NOMO-1 treated with dmso at 0.1 percent for 144 hours (cell line): ENCODE measurements around the gene BMP7.

Experiments
- DNase-seq: peaks from one replicate; lab custom pipeline; 2025; ENCODE audit not compliant: unreplicated experiment; lab: John Stamatoyannopoulos, UW

Gene BMP7

DNA sequence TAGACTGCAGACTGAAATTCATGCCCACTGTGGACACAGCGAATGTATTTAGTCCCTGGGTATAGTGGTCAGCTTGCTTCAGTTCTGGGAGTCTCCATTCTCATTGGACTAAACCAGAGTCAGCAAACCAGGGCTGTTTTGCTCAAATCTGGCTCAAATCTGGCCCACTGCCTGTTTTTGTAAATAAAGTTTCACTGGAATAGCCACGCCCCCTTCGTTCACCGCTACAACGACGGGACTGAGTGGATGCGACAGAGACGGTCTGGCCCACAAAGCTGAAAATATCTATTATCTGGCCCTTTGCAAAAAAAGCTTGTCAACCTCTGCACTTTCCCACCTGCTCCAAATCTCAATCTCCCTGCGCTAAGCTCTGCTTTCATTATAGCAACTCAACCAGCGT is 135.4 kb downstream of the BMP7 start:
- DNase-seq: no peak

DNA sequence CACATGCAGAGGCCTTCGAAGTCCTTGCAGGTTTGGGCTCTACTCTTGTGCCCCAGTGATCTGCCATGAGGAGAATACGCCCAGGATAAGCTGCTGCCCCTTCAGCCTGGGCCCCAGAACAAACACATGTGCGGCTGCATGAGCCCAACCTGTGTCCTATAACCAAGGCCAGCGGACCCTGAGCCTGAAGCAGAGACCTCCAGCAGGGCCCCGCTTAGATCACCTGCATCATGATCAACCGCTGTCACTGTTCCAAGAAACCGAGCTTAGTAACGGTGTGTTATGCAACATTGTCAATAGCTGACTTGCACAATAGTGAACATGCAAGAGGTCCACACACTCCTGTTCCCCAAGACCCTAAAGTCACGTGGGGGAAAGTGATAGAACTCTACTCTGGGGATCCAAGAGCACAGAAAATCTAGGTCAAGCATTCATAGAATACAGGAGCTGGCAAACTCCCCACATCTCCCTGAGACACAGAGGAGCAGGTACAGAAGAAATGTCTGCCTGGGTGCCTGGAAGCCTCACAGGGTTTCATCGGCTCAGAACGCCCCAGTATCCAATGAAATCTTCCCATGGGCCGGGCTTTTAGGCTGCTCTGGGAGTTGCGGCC is 136.2 kb downstream of the BMP7 start:
- no peak for DNase-seq

DNA sequence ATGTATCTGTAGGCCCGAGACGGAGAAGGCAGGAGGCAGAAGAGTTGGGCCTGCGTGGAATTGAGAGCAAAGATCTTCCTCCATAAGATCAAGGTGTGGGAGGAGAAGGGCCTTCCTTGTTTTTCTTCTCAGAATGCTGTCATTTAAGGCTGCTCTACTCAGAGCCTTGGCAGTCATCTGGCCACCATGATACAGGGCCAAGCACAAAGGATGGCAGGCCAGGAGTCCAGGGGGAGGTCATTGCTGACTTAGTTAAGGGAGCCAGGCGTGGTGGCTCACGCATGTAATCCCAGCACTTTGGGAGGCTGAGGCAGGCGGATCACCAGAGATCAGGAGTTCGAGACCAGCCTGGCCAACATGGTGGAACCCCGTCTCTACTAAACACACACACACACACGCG is 137.1 kb downstream of the BMP7 start:
- DNase-seq: no peak

DNA sequence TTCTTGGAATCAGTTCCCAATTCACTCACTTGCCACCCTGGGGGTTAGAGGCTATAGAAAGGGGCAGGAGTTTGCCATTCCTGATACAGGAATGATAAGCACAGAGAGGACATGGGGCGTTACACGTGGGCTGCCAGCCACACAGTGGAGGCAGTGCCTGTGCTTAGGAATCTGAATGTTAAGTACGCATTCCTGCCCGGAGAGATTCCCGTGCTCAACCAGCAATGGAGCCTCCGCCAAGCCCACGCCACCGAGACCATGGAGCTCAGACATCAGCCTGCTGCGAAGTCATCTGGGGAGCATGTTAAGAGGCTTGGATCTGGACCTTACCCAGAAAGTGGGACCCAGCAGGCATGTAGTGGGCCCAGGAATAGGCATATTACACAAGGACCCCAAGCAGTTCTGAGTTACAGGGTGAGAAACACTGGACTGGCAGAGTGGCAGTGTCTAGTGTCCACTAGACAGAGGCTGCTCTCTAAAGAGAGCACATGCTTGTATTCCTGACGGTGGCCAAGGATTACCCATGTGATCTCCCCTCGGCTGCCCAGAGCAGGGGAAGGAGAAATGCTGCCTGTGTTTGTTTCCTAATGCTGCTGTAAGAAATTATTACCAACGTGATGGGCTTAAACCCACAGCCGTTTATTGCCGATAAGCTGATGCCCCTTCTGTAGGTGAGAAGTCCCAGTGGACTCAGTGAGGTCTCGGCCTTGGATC is 138.2 kb downstream of the BMP7 start:
- DNase-seq: no peak

DNA sequence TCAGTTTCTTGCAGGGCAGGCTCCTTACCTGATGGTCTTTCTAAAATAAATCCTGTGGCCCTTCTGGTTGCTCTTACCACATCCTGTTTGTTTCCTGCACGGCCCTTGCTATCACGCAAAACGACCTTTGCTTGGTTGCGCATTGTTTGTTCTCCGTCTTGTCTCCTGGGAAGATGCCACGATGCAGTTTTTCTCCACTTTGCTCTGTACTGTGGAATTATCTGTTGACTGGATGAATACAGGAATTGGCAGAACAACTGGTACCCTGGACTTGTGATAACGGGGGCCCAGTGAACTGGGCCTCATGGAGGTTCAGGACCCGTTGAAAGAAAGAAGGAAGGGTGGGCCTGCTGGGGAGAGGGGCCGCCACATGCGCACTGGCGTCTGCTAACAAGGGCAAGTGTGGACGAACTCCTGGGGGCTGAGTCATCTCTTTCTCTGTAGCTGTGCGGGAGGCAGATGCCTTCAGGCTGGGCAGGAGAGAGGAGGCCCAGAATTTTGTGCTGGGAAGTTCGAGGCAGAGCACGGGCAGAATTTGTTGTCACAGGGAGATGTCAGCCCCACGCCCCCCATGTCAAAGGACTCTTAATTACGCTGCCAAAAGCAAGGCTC is 139.9 kb downstream of the BMP7 start:
- DNase-seq: no peak

DNA sequence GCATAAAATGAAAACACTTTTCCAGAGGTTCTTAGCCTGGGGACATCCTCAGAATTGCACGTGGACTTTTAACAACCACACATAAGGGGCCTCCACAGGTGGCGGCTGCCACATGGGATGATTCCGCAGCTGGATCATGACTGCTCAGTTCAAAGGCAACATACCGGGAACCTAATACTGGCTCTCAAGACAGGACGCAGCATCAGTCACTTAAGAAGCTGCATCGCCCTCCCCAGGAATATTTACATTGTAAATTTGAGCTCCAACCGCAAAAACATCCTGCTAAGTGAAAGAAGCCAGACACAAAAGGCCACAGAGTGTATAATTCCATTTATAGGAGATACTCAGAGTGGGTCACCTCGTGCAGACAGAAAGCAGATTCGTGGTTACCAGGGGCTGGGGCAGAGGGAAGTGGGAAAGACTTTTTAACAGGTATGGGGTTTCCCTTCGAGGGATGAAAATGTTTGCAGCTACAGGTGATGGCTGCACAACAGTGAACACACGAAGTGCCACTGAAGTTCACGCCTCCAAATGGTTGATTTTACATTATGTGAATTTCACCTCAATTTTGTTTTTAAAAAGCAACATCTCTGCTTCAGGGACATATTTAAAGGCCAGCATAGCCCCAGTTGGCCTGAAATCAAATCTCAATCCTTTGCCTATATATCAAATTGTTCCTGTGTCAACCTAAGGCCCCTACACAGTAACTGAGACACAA is 141.5 kb downstream of the BMP7 start:
- DNase-seq: no peak

DNA sequence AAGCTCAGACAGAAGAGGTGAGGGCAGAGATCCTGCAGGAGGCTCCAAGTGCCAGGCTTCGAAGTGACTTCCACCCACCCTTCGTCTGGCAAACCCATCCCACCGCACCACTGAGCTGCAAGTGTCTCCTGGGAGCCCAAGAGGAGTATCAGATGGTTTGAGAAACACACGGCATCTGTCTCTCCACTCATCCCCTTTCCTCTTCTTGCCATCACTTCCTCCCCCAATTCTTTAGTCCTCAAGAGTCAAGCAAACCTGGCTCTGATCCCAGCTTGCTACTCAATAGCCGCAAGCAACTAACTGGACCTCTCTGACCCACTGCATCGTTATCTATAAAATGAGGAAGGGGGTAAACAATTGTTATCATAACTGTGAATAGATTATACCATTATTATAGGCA is 142.1 kb downstream of the BMP7 start:
- DNase-seq: no peak

DNA sequence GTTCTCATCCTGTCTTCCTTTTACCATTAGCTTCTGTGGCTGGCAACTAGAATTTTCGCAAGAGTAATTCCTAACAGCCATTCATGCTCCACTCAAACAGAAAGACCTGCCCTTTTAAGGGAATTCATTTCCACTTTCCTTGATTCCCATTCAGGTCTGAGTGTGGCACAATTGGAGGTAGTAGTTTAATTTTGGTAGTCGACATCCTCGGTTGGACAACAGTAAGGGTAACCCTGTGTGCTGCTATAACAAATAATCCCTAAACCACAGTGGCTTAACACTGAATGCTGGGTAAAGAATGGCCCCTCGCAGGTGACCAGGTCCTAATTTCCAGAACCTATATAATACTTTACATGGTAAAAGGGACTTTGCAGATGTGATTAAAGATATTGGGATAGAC is 142.9 kb downstream of the BMP7 start:
- no peak for DNase-seq

DNA sequence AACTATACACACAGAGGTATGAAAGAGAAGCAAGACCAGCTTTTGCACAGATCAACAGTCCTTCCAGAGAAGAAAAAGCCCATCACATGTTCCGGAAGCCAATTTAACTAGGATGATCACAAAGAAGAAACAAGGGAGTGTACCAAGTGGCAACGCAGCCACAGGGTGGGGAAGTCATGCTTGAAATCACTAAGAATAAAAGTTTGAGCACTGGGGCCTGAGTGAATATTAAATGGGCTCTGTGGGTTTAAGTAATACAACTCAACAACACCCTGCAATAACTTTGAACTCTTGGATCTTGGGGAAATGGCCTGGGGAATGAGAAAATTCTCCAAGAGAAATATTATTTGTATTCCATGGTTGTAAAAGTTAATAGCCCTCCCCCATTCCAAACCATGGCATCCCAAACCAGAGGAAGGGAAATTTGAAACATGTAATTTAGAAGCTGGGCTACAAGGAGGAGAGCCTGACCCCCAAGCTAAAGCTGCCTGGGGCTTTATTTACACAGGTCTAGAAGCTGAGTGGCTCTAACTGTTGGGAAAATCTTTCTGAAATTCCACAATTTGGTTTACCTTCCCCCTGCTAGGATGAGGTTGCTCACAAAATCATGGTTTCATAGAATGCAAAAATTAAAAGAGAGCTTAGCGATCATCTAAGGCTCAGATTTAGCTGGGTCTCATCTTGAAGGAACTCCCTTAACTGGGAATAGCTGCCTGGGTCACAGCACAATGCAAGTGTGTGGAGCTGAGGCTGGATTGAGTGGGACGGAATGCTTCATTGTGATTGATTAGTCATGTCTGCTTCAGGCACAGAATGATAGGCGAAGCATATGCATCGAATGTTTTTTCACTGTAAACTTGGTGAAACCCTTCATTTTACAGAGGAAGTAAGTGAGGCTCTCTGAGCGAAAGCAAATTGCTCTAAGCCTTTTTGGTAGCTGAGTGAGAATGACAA is 143.6 kb downstream of the BMP7 start:
- no peak for DNase-seq

DNA sequence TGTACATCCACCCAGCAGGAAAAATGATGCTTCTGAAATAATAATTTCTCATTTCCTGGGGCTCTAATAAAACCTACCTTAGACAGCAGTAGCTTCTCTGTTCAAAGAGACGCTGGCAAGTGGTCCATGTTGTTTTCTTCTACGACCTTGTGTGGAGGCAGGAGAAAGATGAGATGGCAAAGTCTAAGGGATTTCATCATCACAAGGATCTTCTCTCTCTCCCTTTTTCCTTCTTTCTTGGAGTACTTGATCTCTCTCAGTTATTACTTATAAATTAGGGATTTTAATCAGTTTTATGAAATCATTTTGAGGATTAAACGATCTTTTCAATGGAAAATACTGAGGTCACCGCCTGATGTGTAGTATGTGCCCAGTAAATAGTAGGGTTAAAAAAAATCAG is 147.5 kb downstream of the BMP7 start:
- DNase-seq: no peak
